GM19240 (cell line): ENCODE measurements around the gene CSK.

Source experiments
- DNase-seq: peaks from one replicate; pipeline ENCODE4 v3.0.0; 2011; ENCODE audit warnings: low spot score; ENCODE audit not compliant: insufficient read length

CSK gene

GRCh38 chr15:74787251-74788041 is 5.6 kb downstream of the CSK start:
- DNase-seq: peak; percentile 75

- DNase-seq: no peak
Observed at GRCh38 chr15:74788042-74788682, 6.3 kb downstream of the CSK start.

GRCh38 chr15:74788683-74789151 is 6.8 kb downstream of the CSK start:
- no peak for DNase-seq

GRCh38 chr15:74789171-74789631 is 7.3 kb downstream of the CSK start:
- DNase-seq: no peak

- DNase-seq: no peak
Observed at GRCh38 chr15:74789741-74790079, 7.8 kb downstream of the CSK start.

GRCh38 chr15:74790080-74790916 is 8.4 kb downstream of the CSK start:
- DNase-seq: no peak

GRCh38 chr15:74791007-74791406 is 9.1 kb downstream of the CSK start:
- DNase-seq: no peak

- no peak for DNase-seq
Observed at GRCh38 chr15:74791667-74792066, 9.8 kb downstream of the CSK start.

GRCh38 chr15:74792227-74793016 is 10.5 kb downstream of the CSK start:
- no peak for DNase-seq

GRCh38 chr15:74793135-74794028 is 11.5 kb downstream of the CSK start:
- DNase-seq: no peak

GRCh38 chr15:74794248-74794969 is 12.5 kb downstream of the CSK start:
- no peak for DNase-seq

- DNase-seq: no peak
Observed at GRCh38 chr15:74794970-74795349, 13.1 kb downstream of the CSK start.

GRCh38 chr15:74795966-74796625 is 14.2 kb downstream of the CSK start:
- no peak for DNase-seq

GRCh38 chr15:74798388-74799254 is 16.7 kb downstream of the CSK start:
- no peak for DNase-seq

GRCh38 chr15:74799255-74799855 is 17.5 kb downstream of the CSK start:
- DNase-seq: no peak

GRCh38 chr15:74799856-74800558 is 18.1 kb downstream of the CSK start:
- DNase-seq: peak; percentile 88

- no peak for DNase-seq
Observed at GRCh38 chr15:74800559-74801094, 18.7 kb downstream of the CSK start.
